ENCODE data around the gene TRPM3.

Gene TRPM3

DNA sequence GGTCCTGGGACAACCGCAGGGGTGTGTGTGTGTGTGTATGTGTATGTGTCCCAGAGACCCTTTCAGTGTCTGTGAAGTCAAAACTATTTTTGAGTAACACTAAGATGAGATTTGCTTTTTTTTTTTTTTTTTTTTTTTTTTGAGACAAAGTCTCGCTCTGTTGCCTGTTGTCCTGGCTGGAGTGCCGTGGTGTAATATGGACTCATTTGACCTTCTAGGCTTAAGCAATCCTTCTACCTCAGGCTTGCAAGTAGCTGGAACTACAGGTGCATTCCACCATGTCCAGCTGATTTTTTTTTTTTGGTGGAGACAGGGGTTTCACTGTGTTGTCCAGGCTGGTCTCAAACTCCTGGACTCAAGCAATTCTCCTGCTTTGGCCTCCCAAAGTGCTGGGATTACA, 609.6 kb downstream of the TRPM3 start:
- no peak for DNase-seq

DNA sequence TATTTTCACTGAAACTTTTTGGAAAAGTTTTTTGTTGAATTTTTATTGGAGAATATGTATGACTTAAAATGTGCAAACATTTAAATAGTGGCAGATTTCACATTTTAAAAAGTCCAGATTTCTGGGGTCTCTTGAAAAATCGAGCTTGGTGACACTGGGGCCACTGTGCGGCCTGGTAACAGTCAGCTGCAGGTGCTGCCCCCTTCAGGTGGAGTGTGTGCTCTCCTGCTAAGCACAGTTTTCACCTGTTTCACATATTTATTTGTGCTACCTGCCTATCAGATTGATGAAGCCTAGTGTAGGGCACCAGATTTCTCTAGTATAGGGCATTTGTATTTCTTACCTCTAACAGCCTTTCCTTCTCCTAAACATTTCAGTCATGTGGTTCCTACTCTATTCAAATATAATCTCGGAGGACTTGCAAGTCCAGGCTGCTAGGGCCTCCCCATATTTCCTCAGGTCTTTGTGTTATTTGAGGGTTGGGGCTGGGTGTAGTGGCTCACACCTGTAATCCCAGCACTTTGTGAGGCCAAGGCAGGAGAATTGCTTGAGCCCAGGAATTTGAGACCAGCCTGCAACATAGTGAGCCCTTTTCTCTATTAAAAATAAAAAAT, 611.2 kb downstream of the TRPM3 start:
- DNase-seq, result no peak

DNA sequence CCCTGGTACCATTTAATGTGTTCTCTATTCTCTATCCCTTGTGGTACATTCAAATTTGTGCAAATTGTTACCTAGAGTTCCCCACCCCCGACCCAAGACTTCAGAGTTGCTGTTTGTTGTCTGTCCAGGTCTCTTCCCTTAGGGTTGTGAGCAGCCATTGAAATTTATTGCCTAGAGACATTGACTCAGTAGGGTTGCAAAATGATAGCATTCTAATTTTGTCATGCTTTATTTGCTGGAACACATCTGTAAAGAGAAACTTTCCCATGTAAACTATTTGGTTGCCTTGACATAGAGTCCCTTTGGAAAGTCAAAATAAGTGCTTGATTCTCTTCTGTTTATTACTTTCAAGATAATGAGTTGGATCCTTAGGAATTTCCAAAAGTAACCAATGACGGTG, 615.3 kb downstream of the TRPM3 start:
- no peak for DNase-seq

DNA sequence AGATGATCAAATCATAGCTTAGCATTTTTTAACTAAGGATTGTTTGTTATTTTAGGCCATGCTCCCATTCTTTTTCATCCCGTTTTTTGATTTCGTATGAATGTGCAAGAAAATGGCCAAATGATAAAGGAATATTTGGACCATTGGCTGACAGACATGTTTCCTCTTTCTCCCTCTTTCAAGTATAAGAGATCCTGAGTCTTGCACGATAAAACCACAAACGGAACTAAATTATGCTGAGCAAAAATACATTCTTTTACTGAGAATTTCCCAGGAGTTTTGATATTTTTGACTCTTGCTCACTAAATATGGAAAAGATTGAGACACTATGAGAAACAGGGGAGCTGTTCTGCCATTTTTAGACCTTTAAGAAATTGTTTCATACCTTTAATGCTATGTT, 616.6 kb downstream of the TRPM3 start:
- no peak for DNase-seq

DNA sequence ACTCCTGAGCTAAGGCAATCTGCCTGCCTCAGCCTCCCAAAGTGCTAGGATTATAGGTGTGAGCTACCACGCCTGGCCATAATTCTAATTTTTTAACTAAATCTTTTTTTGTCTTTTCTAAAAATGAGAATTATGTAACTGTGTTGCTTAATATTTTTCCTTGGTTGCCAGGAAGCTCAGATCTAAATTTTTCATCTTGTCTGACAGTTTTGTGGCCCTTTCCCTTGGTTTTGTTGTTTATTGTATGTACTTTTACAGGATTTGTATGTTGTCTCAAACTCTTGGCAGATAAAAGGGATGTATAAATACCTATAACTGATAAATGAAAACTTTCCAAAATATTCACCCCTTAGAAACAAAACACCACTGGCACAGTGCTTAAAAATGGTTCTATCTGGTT, 618.7 kb downstream of the TRPM3 start:
- no peak for DNase-seq

DNA sequence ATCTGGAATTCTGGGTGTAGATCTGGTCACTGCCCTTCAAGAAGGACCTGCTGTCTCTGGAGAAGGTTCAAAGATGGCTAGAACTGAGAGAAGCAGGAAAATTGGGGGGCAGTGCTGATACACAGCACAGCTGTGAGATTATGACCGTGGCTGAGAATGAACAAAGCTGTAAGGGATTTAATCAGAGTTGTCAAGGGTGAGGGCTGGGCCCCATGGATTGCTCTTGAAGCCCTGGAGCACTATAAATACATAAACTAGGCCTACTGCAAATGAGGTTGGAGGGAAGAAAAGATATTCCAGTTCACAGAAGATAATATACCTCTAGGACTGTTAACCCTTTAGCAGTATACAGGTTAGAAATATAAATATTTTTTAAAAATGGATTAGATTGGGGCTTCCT, 620.6 kb downstream of the TRPM3 start:
- no peak for DNase-seq

DNA sequence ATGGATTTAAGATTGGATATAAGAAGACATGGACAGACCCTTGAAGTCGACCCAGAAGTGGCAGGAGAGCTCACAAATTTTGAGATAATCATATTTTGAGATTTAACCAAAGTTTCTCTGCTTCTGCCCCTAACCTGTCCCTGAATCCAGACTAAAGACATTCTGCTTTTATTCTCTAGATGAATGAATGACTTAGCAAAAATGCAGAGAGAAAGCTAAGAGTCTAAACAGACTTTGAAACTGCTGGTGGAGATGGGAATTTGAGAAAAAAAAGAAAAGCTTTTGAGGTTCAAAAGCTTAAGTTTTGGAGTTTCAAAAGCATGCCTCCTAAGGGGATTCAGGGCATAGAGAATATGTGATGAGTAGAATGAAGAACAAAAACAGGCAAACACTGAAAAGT, 621.8 kb downstream of the TRPM3 start:
- no peak for DNase-seq

DNA sequence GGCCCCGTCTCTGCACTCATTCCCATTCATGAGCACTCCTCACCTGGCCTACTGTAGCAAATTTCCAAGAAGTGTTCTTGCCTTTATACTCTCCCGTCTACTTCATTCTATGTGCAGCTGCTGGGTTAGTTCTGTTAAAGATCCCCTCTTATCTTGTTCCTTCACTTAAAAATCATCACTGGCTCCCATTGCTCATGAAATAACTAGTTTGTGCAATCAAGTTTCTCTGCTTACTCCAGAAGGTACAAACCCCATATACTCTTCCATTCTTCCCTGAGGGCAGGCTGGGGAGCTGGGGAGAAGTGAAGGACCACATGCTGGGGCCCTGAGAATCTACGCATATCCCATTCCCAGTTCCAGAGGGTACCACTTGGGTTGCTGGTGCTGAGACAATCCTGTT, 622.6 kb downstream of the TRPM3 start:
- DNase-seq, result no peak

DNA sequence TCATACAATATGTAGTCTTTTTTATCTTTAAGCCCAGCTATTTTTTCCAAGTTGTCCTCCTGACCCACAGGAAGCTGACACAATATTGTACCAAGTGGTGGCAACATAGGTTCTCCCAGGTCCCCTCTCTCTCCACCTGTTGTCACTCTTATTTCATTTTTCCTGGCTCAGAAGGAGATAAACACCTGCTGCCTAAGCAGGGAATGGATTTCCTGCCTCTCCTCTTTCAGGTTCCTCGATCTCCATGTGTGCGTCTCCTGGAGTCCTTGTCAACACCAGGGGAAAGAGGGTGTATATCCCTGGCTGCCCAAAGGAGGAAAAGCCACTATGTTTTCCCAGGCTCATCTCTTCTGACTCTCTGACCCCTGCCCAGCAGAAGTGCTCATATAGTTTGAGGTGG, 625.2 kb downstream of the TRPM3 start:
- no peak for DNase-seq

DNA sequence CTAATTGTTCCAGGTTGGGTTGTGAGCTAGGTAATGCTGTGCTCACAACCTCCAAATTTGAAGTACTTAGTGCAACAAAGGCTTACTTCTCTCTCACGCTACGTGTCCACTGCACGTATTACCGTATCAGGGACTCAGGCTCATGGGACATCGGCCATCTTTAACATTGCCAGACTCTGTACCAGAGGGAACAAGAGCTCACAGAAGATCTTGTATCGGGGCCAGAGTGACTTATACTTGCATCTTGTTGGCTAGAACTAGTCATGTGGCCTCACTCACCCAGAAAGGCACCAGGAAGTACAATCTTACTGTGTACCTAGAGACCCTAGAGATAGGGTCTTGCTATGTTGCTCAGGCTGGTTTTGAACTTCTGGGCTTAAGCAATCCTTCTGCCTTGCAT, 625.9 kb downstream of the TRPM3 start:
- no peak for DNase-seq

DNA sequence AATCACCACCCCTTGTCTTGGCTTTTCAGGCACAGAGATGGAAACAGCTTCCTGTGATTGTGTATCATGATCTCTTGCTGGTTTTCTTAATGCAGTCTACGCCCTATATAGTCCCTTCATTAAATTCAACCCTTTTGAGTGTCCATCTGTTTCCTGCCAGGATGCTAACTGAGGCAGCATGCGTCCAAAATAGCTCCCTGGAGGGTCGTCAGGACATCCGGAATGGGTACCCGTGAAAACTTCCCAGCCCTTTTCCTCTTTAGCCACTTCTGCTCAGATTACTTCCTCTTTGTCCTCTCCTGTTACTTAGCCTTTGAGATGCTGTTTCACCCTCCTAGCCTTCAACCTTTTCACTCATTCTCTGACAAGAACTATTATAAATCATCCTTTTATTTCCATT, 627.2 kb downstream of the TRPM3 start:
- peak in 1 of 14 donors; percentile 27 for DNase-seq

DNA sequence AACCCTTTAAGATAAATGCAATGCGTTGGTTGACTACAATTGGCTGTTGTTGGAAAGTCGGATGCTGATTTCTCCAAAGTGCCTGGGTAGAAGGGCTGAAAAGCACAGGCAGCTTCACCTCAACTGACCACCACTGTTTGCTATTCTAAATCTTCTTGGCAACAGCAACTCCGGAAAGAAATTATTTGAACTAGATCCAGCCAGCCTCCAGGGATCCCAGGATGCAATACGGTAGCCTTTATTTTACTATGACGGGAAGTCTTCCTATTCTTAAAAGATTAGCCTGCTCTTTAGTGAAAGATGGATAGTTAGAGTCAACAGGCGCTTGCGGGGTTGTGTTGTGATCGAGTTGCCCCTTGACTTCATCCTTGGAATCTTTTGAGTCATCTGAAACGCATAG, 628.4 kb downstream of the TRPM3 start:
- DNase-seq, result no peak

DNA sequence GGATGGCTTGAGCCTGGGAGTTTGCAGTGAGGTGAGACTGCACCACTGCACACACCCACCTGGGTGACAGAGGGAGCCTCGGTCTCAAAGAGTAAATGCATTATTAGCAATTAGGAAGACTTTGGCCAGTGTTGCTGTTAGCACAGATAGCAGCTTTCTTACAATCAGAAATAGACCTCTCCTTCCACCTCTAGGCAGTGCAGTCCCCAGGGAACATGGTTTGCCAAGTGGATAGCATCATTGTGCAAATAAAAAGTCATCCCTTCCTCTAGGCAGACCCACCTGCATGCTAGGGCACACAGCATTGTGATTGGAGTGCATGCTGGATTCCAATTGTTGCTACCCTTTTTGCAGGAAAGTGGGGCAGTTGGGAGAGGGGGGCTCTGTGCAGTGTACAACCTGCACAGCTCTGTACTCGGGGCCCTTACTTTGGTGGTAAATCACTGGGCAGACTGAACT, 629.1 kb downstream of the TRPM3 start:
- peak in 1 of 14 donors; percentile 23 for DNase-seq

DNA sequence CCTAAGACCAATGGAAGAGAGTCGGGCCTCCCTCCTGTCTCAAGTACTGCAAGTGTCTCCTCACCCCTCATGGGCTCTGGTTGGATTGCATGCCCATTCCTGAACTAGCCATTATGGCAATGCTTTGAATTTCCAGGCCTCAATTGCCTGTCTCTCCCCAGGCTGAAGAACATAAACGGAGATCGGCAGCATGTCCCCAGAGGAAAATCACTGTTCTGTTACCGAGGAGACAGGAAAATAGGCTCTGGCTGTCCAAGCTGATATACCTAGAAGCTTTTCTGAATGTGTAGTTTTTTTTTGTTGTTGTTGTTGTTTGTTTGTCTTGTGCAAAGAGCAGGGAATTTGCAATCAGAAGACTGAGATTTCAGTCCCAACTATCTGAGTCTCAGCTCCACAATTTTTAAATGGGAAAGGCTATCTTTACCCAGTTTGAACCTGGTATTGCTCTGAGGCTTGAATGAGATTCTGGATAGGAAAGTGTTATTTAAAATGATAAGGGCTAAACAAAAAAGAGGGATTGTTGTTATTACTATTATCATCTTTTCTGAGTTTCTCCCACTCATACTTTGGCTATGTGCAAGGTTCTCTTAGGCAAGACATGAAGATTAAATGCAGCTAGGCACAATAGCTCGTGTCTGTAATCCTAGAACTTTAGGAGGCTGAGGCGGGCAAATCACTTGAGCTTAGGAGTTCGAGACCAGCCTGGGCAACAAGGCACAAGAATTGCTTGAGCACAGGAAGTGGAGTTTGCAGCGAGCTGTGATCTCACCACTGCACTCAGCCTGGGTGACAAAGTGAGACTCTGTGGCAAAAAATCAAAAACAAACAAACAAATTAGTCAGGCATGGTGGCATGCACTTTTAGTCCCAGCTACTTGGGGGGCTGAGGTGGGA, 629.7 kb downstream of the TRPM3 start:
- DNase-seq, result no peak

DNA sequence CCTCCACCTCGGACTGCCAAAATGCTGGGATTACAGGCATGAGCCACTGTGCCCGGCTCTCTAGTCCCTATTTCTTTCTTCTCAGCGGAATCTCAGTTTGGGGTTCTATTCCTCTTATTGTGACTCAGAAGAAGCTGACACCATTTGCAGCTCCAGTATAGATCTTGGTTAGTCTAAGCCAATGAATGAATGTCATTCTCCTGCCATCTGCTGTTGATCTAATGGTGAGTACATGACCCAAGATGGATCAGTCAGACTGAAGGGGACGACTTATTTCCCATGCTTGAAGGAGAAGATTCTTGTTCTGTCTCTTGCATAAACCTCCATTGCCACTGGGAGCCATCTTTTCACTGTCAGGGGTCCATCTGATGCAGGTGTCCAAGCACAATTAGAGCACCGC, 630.9 kb downstream of the TRPM3 start:
- no peak for DNase-seq

DNA sequence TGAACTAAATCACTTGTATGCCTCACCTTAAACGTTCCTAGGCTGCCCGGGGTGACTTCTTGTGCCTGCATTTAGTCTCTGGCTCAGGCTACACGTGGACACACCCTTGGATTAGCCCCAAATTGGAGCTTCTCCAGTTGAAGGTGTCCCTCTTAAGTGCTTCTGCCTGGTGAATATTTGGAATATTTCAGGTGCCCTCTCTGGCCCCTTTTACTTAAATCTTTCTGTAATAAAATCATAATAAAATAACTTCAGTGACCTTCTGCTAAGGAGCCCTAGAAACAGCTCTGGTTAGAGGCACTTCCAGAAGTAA, 632.7 kb downstream of the TRPM3 start:
- DNase-seq, result no peak

DNA sequence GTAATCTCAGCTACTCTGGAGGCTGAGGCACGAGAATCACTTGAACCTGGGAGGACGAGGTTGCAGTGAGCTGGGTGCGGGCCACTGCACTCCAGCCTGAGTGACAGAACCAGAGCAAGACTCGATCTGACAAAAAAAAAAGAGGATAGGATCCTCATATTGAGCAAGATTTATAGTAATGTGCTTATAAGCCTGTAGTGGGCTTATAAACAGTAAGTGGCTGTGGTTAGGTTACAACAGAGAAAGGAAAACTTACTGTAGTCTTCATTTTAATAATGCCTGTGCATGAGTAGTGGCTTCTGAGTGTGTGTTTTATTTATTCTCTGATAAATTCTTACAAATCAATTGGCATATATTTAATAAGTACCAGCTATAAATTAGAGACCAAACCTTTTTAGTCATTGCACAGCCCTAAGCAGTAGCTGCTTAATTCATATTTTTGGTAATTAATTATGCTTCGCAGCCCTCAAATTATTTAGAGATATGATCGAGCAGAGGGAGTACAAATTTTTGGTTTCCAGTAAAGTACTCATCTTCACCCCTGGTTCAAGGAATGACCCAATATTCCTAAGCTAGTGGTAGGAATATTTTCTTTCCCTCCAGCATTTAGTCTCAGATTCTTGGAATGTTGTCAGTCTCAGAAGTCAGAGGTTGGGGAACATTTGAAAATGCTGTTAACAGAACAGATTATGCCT, 633.2 kb downstream of the TRPM3 start:
- no peak for DNase-seq

DNA sequence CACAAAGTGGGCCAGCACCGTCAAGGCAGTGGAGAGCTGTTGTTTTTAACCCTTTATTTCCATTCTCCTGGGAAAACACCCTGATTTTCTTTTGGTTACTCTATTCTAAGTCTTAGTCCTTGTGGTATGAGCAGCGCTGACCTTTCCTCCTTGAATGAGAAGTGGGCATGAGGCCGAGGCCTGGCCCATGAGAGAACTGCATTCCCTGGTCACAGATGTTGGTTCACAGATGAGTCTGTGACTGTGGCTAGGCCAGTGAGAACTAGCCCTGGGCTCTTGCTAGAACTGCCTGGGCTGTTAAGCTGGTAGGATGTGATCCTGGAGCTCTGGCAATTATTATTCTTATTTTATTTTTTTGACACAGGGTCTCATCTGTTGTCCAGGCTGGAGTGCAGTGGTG, 635.3 kb downstream of the TRPM3 start:
- DNase-seq, result no peak

DNA sequence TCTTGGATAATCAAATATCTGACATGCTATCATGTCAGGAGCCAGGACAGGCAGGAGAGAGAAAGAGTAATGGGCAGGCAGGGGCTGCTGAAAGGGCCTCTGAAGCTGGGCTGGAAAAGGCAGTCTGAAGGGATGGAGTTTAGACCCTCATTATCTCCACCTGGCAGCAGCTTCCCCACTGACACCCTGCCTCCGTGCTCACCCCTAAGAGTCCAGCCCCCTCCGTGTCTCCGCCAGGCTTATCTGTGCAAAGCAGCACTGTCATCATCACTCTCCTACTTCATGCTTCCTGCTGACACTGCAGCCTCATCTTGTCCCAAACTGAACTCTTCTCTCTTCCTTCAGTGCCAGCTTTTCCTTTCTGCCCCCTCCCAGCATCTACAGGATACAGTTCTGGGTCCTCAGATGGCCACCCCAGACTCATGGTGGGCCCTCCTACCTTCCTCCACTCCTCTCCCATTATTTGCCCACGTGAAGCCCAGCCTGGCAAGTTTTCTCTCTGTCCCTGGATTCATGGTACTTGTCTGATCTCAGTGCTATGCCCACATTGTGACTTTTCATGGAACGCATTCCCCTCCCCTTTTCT, 636.1 kb downstream of the TRPM3 start:
- peak in 3 of 14 donors; percentile 9 to 30 (median 24) for DNase-seq

DNA sequence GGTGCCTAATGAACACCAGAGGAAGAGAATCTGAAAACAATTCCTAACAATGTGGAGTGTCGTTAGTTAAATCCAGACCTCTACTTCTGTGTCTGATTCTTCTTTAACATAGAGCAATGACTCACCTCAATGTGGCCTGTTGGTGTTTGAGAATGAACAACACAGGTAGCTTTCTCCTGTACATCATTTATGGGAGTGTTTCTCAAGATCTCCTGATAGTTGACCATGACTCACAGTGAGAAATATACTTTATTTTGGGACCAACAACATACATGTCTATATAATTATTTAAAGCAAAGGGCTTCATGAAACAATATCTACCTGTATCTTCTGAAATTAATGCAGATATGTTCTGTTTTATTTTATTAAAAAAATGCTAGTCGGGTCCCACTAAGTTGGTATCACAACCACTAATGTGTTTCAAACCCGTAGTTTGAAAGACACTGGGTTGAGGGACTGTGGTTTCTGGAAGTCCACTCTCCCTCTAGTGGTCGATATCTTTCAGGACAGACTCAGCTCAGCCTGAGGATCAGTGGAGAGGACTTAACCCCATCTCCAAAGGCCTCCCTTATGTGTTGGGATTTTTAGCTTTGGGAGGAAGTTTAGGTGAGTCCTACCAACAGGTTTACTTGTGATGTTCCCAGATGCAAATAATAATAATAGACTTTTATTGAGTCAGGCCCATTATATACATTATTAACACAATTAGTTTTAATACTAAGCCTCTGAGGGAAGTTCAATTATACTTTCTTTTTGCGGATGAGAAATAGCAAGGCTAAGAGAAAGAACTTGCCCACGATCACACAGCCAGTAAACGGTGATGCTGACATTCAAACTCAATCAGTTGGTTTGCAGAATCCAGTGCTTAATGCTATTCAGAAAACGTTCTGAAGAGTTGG, 636.9 kb downstream of the TRPM3 start:
- peak in 4 of 14 donors; percentile 9 to 52 (median 22) for DNase-seq

DNA sequence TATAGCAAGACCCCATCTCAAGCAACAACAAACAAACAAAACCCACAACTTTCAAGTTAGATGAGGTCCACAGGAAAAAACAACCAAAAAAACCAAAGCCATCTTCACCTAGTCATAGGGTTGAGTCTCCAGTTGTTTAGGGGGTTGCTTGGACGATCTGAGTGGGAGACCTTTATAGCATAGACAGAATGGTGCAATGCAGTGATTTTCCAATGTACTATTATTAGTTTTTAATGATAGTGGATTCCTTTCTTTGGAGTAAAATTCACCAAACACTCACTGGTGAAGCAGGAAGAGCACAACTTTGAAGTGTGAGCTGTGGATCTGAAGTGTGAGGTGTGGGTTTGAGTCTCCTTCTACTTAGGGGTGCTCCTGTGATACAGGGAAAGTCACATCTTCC, 640.0 kb downstream of the TRPM3 start:
- DNase-seq, result no peak

DNA sequence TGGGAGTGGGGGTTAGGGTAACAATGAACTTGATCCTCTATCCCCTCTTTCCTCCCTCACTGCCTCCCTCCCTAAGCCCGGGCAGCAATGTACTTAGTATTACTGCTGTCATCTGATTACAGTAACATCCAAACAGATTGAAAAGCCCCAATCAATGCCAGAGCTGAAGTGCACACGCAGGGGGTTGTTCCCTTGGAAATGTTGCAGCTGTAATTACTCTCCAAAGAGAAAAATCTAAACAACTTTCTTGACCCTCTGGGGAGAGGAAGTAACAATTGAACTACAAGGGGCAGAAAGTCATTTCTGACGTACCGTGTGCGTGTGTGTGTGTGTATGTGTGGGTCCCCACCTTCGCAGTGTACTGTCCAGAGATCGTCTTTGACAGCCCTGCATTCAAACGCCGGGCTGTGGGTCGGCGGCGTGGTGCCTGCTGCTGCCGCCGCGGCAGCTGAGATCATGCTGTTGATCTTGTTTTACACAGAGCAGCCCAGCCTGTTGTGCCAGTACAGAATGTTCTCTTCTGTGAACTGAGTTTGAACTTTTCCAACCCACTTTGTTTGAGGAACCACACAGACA, 640.9 kb downstream of the TRPM3 start:
- DNase-seq, result peak in 12 of 14 donors; percentile 33 to 84 (median 70)
